Hepatocyte (in vitro differentiated cells): ENCODE data around the gene RAB4B.

Experiments used
- EZH2 ChIP-seq: fragments of 200-600 bp; sonication (generic); IDR thresholded peaks from 2 replicates; pipeline ENCODE4 v1.6.1; 2016; ENCODE audit warnings: antibody characterized with exemption, mild to moderate bottlenecking, borderline replicate concordance
- EZH2phosphoT487 ChIP-seq: fragments of 200-600 bp; sonication (generic); IDR thresholded peaks from one replicate; pipeline ENCODE4 v1.6.1; 2018; ENCODE audit warnings: antibody characterized with exemption, mild to moderate bottlenecking, low read depth, moderate library complexity; ENCODE audit not compliant: unreplicated experiment, severe bottlenecking
- TF ChIP-seq, protein P1 (sequence below): fragments of 200-600 bp; sonication (generic); IDR thresholded peaks from 2 replicates; pipeline ENCODE4 v1.5.1; 2016; ENCODE audit warnings: antibody characterized with exemption, mild to moderate bottlenecking; ENCODE audit not compliant: poor library complexity

DNA sequence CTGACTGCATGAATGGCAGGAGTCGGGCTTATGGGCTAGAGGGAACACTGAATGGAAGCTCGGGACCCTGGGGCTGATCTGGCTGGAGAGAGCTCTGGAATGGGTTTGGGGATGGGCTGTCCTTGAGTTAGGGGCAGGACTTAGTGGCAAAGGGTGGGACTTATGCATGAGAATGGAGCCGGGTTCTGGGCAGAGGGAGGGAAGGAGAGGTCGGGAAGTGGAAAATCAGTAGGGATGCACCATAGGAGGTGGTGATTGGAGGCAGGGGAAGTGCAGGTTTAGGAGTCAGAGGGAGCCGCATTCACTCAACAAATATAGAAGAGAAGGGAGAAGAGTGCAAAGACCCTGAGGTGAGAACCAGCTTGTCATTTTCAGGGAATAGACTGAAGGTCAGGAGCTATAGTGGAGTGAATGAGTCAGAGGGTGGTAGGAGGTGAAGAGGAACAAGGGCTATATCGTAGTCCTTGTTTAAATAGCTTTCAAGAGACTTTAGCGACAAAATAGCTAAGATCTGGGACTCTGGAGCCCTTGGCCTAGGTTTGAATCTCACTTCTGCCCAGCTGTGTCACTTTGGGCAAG is 748 bp downstream of the RAB4B start:
- TF ChIP-seq, protein P1, sequence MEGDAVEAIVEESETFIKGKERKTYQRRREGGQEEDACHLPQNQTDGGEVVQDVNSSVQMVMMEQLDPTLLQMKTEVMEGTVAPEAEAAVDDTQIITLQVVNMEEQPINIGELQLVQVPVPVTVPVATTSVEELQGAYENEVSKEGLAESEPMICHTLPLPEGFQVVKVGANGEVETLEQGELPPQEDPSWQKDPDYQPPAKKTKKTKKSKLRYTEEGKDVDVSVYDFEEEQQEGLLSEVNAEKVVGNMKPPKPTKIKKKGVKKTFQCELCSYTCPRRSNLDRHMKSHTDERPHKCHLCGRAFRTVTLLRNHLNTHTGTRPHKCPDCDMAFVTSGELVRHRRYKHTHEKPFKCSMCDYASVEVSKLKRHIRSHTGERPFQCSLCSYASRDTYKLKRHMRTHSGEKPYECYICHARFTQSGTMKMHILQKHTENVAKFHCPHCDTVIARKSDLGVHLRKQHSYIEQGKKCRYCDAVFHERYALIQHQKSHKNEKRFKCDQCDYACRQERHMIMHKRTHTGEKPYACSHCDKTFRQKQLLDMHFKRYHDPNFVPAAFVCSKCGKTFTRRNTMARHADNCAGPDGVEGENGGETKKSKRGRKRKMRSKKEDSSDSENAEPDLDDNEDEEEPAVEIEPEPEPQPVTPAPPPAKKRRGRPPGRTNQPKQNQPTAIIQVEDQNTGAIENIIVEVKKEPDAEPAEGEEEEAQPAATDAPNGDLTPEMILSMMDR: no peak
- no peak for TF ChIP-seq EZH2phosphoT487
- TF ChIP-seq EZH2: no peak
